ENCODE results near the gene AKR1C2.

DNA sequence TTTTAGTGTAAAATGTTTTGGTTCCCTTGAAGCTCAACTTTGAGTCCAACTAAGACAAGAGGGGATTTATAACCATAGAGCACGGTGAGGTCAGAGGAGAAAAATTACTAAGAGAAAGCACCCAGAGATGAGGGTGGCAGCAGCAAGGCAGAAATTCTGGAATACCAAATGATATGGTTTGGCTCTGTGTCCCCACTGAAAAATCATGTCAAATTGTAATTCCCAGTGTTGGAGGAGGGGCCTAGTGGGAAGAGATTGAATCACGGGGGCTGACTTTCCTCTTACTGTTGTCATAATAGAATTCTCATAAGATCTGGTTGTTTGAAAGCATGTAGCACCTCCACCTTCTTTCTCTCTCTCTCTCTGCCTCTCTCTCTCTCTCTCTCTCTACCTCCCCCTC, 59.8 kb downstream of the AKR1C2 start:
- TF ChIP-seq, protein P1, sequence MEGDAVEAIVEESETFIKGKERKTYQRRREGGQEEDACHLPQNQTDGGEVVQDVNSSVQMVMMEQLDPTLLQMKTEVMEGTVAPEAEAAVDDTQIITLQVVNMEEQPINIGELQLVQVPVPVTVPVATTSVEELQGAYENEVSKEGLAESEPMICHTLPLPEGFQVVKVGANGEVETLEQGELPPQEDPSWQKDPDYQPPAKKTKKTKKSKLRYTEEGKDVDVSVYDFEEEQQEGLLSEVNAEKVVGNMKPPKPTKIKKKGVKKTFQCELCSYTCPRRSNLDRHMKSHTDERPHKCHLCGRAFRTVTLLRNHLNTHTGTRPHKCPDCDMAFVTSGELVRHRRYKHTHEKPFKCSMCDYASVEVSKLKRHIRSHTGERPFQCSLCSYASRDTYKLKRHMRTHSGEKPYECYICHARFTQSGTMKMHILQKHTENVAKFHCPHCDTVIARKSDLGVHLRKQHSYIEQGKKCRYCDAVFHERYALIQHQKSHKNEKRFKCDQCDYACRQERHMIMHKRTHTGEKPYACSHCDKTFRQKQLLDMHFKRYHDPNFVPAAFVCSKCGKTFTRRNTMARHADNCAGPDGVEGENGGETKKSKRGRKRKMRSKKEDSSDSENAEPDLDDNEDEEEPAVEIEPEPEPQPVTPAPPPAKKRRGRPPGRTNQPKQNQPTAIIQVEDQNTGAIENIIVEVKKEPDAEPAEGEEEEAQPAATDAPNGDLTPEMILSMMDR (IDR thresholded peaks at IDR 0.05; ENCODE audit: insufficient read depth, low read length, poor library complexity, severe bottlenecking): no peak
- TF ChIP-seq EZH2phosphoT487 (conservative IDR thresholded peaks at IDR 0.05; ENCODE audit: low read length): no peak
